Esophagus muscularis mucosa (tissue), 4 donors: ENCODE results near the gene CCDC92B. TPM values are rescaled to one million over a fixed set of nuclear protein-coding genes. Genes with fewer than 3 reads are reported as not detected.

Experiments used
- DNase-seq: peaks from one replicate; pipeline ENCODE4 v3.0.0-alpha.2; 2017; ENCODE audit errors: extremely low spot score
- H3K27ac ChIP-seq, 4 donors: fragments of 200-600 bp; sonication (generic); replicated peaks in 1 of 4; 1 replicate in 3 of 4; 2 replicates in 1 of 4; pipeline ENCODE4 v1.5.1; 2016 to 2019; ENCODE audit warnings: mild to moderate bottlenecking in 1 of 4
- H3K27me3 ChIP-seq, 4 donors: fragments of 200-600 bp; sonication (generic); one replicate each; pipeline versions ENCODE4 v1.5.1 to v1.6.0; 2016 to 2019
- H3K36me3 ChIP-seq, 4 donors: fragments of 200-600 bp; sonication (generic); one replicate each; pipeline ENCODE4 v1.5.1; 2016 to 2019
- H3K4me1 ChIP-seq, 4 donors: fragments of 200-600 bp; sonication (generic); one replicate each; pipeline ENCODE4 v1.5.1; 2016 to 2019
- H3K4me3 ChIP-seq, 4 donors: fragments of 200-600 bp; sonication (generic); 1 replicate in 2 of 4; 2 replicates in 2 of 4; pipeline ENCODE4 v1.5.1; 2016 to 2019; ENCODE audit warnings: mild to moderate bottlenecking in 4 of 4, moderate library complexity in 1 of 4
- H3K9me3 ChIP-seq, 4 donors: fragments of 200-600 bp; sonication (generic); 1 replicate in 3 of 4; 2 replicates in 1 of 4; pipeline ENCODE4 v1.5.1; 2016 to 2019
- EP300 ChIP-seq: sonication (generic); formaldehyde crosslinking; IDR thresholded peaks from one replicate; pipeline ENCODE4 v1.6.1; 2017; ENCODE audit warnings: antibody characterized with exemption
- POLR2A ChIP-seq: fragments of 450-650 bp; IDR thresholded peaks from one replicate; pipeline ENCODE4 v1.6.1; 2017; ENCODE audit warnings: antibody characterized with exemption, moderate library complexity, mild to moderate bottlenecking, low read depth
- POLR2AphosphoS5 ChIP-seq, 2 donors: sonication (generic); formaldehyde crosslinking; IDR thresholded peaks; one replicate each; pipeline ENCODE4 v1.6.1; 2017; ENCODE audit warnings: antibody characterized with exemption in 2 of 2
- WGBS: methylation state at CpG from one replicate; pipeline ENCODE4 v1.1.5; 2018; 5-methylcytosine and 5-hydroxymethylcytosine counted together
- intact Hi-C: fragments of 100-400 bp; cut with DNase I; formaldehyde crosslinking; loops from one replicate; pipeline ENCODE4 v1.15.1; 2023
- total RNA-seq, 4 donors: library from RNA; depleted of rRNA; stranded (reverse); fragments of >200 nt; gene quantifications; one replicate each; pipeline versions ENCODE4 v1.1.0 to v1.2.1, GENCODE V29; 2016
- TF ChIP-seq, protein P1 (sequence below), 3 experiments: fragments of 200-600 bp in 2 of 3; fragments of 450-650 bp in 1 of 3; sonication (generic) in 2 of 3; IDR thresholded peaks; one replicate each; pipeline ENCODE4 v1.5.1; 2017 to 2019; ENCODE audit warnings: antibody characterized with exemption in 3 of 3, mild to moderate bottlenecking in 2 of 3, moderate library complexity in 1 of 3

Gene CCDC92B
- total RNA-seq, 4 donors from 2014 or later = 0.13 to 0.42 TPM; not detected in 2

DNA sequence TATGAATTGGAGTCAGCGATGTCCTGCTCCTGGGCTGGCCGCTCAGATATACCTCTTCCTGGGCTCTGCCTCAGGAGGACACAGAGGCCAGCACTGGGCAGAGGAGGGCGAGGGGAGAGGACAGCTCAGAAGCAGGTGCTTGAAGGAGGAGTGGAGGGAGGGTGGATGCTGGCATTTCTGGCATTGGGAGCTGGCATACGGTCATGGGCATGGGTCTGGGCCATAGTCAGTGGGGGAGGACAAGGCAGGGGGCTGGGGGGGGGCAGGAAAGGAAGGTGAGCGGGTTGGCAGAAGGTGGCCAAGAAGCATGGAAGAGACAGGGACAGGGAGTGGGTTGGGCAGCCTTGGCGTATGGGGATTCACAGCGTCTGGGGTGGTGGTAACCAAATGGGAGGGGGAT, 30.1 kb upstream of the CCDC92B start:
- no peak for DNase-seq
- Histone ChIP-seq H3K9me3 (peaks cover 0 to 5% (median 0%) of the 10 kb centered on the region in 4 donors), H3K4me1 (peaks cover 4 to 15% (median 8%) of the 10 kb centered on the region in 4 donors), H3K27ac (no peak overlapping the region), H3K27me3 (peaks cover 0 to 61% (median 17%) of the 10 kb centered on the region in 4 donors), H3K4me3 (no peak overlapping the region), H3K36me3 (no peaks in the 10 kb centered on the region)
- TF ChIP-seq POLR2AphosphoS5 (IDR thresholded peaks at IDR 0.05) = no peak
- TF ChIP-seq POLR2A = no peak
- TF ChIP-seq, protein P1, sequence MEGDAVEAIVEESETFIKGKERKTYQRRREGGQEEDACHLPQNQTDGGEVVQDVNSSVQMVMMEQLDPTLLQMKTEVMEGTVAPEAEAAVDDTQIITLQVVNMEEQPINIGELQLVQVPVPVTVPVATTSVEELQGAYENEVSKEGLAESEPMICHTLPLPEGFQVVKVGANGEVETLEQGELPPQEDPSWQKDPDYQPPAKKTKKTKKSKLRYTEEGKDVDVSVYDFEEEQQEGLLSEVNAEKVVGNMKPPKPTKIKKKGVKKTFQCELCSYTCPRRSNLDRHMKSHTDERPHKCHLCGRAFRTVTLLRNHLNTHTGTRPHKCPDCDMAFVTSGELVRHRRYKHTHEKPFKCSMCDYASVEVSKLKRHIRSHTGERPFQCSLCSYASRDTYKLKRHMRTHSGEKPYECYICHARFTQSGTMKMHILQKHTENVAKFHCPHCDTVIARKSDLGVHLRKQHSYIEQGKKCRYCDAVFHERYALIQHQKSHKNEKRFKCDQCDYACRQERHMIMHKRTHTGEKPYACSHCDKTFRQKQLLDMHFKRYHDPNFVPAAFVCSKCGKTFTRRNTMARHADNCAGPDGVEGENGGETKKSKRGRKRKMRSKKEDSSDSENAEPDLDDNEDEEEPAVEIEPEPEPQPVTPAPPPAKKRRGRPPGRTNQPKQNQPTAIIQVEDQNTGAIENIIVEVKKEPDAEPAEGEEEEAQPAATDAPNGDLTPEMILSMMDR (IDR thresholded peaks at IDR 0.05) = no peak
- no peak for TF ChIP-seq EP300
- intact Hi-C loops = no loop called here
- 83% methylated on average over 7 of the region's 7 CpGs for WGBS

DNA sequence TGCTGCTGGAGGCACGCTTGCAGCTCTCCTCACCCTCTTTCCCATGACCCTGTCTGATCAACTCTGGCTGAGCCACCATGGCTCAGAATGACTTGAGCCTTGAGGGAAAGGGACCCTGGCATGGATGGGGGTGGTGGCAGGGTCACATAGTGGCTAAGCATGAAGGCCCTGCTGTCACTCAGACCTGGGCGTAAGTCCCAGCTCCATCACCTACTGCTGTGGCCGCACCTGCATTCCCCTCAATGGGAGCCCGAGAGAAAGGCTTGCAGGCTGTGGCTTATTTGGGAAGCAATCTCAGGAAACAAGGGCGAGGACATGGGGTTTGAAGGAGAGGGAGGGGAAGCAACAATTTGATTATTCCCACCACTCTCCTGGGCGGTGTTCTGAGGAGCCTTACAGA, 29.0 kb upstream of the CCDC92B start:
- H3K9me3 ChIP-seq = peaks cover 0 to under 1% (median 0%) of the 10 kb centered on the region in 4 donors
- intact Hi-C loops = no loop called here
- 76% methylated on average over 6 of the region's 6 CpGs for WGBS
- H3K27me3 ChIP-seq = peaks cover 0 to 72% (median 17%) of the 10 kb centered on the region in 4 donors
- no peak for DNase-seq
- H3K36me3 ChIP-seq = no peaks in the 10 kb centered on the region
- no peak overlapping the region for H3K27ac ChIP-seq
- TF ChIP-seq EP300 (no peak), POLR2AphosphoS5 (IDR thresholded peaks at IDR 0.05) (no peak), POLR2A (no peak)
- TF ChIP-seq, protein P1 (IDR thresholded peaks at IDR 0.05) = no peak
- no peak overlapping the region for H3K4me3 ChIP-seq
- H3K4me1 ChIP-seq = peaks cover 4 to 15% (median 8%) of the 10 kb centered on the region in 4 donors

DNA sequence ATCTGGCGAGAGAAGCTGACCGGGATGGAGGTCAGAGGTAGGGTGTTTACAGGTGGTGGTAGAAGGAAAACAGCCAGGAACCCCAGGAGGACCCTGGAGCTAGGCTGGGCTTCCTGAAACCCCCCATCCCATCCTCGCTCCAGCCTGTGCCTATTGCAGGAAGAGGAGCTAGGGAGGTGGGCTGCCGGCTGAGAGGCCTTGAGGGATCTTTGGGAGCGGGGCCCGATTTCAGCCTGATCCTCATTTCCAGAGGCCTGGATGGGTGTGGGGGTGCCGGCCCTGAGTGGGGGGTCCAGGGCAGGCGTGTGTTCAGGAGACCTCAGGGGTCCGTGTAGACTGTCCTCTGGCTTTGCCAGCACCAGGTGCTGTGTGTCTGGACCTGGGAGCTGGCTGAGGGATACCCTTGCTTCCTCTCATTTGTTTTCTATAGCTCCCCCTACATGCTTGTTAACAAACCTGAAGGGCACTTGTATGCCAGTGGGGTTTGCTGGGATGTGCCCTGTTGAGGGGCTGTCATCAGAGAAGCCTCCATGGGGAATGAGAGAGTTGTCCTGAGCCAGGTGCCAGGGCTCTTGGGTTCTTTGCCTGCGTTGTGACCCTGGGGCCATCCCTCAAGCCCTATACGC, 27.9 kb upstream of the CCDC92B start:
- intact Hi-C loops = no loop called here
- 30% methylated on average over 8 of the region's 11 CpGs for WGBS
- H3K27me3 ChIP-seq = peaks cover 0 to 82% (median 17%) of the 10 kb centered on the region in 4 donors
- TF ChIP-seq POLR2AphosphoS5 (IDR thresholded peaks at IDR 0.05) (no peak), EP300 (no peak), POLR2A (no peak)
- TF ChIP-seq, protein P1 (IDR thresholded peaks at IDR 0.05) = no peak
- no peaks in the 10 kb centered on the region for H3K36me3 ChIP-seq
- H3K27ac ChIP-seq = no peak overlapping the region
- peaks cover 4 to 15% (median 8%) of the 10 kb centered on the region in 4 donors for H3K4me1 ChIP-seq
- H3K4me3 ChIP-seq = peak overlapping the region in 2 of 4 donors; percentile 7 to 28
- no peaks in the 10 kb centered on the region for H3K9me3 ChIP-seq
- DNase-seq = no peak

DNA sequence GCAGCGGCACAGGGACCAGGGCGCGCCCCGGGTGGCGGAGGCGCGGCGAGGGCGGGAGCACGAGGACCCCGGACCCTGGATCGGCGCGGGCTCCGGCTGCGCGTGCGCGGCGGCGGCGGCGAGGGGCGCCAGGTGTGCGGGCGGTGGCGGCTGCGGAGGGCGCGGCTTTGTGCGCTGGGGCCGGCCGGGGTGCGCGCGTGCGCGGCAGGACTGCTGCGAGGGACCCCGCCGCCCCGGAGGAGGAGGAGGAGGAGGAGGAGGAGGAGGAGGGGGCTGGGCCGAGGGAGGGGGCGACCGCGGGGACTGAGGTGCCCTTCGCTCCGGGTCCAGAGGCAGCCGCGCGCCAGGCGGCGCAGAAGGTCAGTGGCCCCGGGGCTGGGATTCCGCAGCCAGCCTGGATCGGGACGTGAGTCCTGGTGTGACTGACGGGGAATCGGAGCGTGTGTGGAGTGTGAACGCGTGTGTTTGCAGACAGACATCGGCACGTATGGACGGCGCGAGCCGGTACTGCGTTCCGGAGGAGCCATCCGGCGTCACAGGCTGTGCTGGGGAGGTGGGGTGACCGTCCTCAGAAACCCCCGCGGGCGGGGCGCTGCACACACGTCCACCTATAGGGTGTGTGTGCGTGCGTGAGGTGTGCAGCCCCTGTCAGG, 27.3 kb upstream of the CCDC92B start:
- Histone ChIP-seq H3K9me3 (no peaks in the 10 kb centered on the region), H3K36me3 (no peaks in the 10 kb centered on the region), H3K27me3 (peaks cover 0 to 80% (median 17%) of the 10 kb centered on the region in 4 donors), H3K4me1 (peaks cover 4 to 15% (median 8%) of the 10 kb centered on the region in 4 donors), H3K27ac (no peak overlapping the region), H3K4me3 (peak overlapping the region; percentile 7 to 29 (median 24))
- WGBS = 2% methylated on average over 19 of the region's 80 CpGs
- intact Hi-C loops = no loop called here
- TF ChIP-seq EP300 = no peak
- TF ChIP-seq, protein P1 (IDR thresholded peaks at IDR 0.05) = no peak
- TF ChIP-seq POLR2AphosphoS5 (IDR thresholded peaks at IDR 0.05) = no peak
- TF ChIP-seq POLR2A = no peak
- DNase-seq = no peak
